ENCODE results near the gene COL9A1. TPM values are rescaled to one million over a fixed set of nuclear protein-coding genes. Genes with fewer than 3 reads are reported as not detected.

Gene COL9A1
- total RNA-seq, 1 donor from 2014 or later, result not detected

- TF ChIP-seq, protein P1, sequence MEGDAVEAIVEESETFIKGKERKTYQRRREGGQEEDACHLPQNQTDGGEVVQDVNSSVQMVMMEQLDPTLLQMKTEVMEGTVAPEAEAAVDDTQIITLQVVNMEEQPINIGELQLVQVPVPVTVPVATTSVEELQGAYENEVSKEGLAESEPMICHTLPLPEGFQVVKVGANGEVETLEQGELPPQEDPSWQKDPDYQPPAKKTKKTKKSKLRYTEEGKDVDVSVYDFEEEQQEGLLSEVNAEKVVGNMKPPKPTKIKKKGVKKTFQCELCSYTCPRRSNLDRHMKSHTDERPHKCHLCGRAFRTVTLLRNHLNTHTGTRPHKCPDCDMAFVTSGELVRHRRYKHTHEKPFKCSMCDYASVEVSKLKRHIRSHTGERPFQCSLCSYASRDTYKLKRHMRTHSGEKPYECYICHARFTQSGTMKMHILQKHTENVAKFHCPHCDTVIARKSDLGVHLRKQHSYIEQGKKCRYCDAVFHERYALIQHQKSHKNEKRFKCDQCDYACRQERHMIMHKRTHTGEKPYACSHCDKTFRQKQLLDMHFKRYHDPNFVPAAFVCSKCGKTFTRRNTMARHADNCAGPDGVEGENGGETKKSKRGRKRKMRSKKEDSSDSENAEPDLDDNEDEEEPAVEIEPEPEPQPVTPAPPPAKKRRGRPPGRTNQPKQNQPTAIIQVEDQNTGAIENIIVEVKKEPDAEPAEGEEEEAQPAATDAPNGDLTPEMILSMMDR (IDR thresholded peaks at IDR 0.05), result no peak
- H3K4me3 Mint-ChIP-seq (ENCODE audit: unreplicated experiment), result no peak overlapping the region
- H3K4me1 Mint-ChIP-seq (ENCODE audit: unreplicated experiment), result no peaks in the 10 kb centered on the region
- H3K9me3 Mint-ChIP-seq (ENCODE audit: unreplicated experiment), result no peaks in the 10 kb centered on the region
- H3K27me3 Mint-ChIP-seq (ENCODE audit: unreplicated experiment), result peaks cover 19% of the 10 kb centered on the region
- no peaks in the 10 kb centered on the region for H3K36me3 Mint-ChIP-seq (ENCODE audit: unreplicated experiment)
- H3K27ac Mint-ChIP-seq (ENCODE audit: unreplicated experiment), result no peak overlapping the region
- DNase-seq (ENCODE audit: extremely low spot score, unreplicated experiment), result no peak
Measured at GRCh38 chr6:70172252-70172651, 130.6 kb downstream of the COL9A1 start.

DNA sequence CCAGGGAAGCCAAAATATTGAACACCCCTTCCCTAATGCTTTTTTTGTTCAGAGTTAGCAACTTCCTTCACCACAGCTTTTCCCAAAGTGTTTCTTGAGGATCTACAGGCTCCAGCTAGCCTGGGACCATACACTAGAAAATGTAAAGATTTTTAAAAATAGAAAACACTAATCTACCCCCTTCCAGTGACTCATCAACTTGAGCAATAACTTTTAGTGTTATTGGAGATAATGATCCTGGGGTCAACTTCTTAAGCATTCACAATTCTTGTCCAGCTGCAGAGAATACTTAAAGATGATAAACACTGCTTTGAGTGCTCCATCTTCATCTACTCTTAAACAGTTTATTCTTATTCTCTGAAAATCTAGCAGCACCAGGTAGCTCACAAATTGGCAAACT, 131.6 kb downstream of the COL9A1 start:
- Mint-ChIP-seq H3K9me3 (ENCODE audit: unreplicated experiment) (no peaks in the 10 kb centered on the region), H3K4me3 (ENCODE audit: unreplicated experiment) (no peak overlapping the region), H3K27ac (ENCODE audit: unreplicated experiment) (no peak overlapping the region), H3K4me1 (ENCODE audit: unreplicated experiment) (peaks cover 4% of the 10 kb centered on the region), H3K27me3 (ENCODE audit: unreplicated experiment) (peaks cover 28% of the 10 kb centered on the region), H3K36me3 (ENCODE audit: unreplicated experiment) (no peaks in the 10 kb centered on the region)
- TF ChIP-seq, protein P1 (IDR thresholded peaks at IDR 0.05), result no peak
- no peak for DNase-seq (ENCODE audit: extremely low spot score, unreplicated experiment)

DNA sequence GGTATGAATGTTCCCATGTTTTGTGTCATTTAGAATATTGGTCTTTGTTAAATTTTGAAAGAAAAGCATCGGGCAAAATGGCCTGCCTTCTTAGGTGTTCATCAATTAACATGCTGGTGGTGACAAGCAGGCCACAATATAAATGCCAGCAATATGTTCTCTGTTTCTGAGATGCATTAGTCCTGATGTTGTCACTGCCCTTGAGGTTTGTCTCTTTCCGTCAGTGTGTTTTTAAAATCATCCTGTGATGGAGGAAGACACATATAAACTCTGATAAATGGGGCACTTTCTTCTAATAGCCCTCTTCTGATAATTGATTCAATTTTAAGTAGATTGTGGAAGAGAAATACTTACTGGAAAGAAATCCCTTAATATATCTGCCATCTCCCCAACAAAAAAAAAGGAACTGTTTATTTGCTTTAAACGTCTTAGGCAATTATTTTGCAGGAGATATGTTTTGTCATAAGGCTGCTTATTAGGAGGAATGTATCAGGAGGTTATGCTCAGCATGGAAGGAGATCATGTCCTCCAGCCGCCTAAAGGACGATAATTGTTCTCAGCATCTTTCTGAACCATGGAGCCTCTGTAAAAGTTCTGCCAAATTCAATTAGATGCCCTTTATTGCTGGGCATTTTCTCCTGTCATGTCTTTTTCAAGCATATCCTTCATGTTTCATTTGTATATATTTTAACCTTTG, 134.1 kb downstream of the COL9A1 start:
- H3K4me3 Mint-ChIP-seq (ENCODE audit: unreplicated experiment), result no peak overlapping the region
- DNase-seq (ENCODE audit: extremely low spot score, unreplicated experiment), result no peak
- H3K9me3 Mint-ChIP-seq (ENCODE audit: unreplicated experiment), result no peaks in the 10 kb centered on the region
- TF ChIP-seq, protein P1 (IDR thresholded peaks at IDR 0.05), result no peak
- no peak overlapping the region for H3K27ac Mint-ChIP-seq (ENCODE audit: unreplicated experiment)
- H3K36me3 Mint-ChIP-seq (ENCODE audit: unreplicated experiment), result no peaks in the 10 kb centered on the region
- peaks cover 7% of the 10 kb centered on the region for H3K4me1 Mint-ChIP-seq (ENCODE audit: unreplicated experiment)
- H3K27me3 Mint-ChIP-seq (ENCODE audit: unreplicated experiment), result peaks cover 38% of the 10 kb centered on the region

Other genes with a start within 250 kb of the COL9A1 start
- 15.5 and 16.5 TPM in 2 replicates for gene FAM135A, start 110.4 kb upstream of the COL9A1 start, total RNA-seq

Data from osteocyte (in vitro differentiated cells).